ENCODE measurements around the gene BBS2. TPM values are rescaled to one million over a fixed set of nuclear protein-coding genes. Genes with fewer than 3 reads are reported as not detected.

BBS2 gene
- polyA plus RNA-seq, 1 donor from 2014 or later: 197 TPM

DNA sequence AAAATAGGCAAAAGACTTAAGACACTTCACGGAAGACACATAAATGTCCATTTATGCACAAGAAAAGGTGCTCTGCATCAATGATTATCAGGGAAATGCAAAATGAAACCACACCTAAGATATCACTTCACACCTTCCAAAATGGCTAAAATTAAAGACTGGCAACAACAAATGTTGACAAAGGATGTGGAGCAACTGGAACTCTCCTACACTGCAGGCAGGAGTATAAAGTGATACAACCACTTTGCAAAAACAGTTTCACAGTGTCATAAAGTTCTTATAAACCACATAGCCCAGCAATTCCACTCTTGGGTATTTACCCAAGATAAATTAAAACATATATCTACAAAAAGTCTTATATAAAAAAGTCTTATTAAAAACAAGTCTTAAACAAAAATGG lies 7.8 kb downstream of the BBS2 start:
- Histone ChIP-seq H3K9me3 (ENCODE audit: low read length) (no peaks in the 10 kb centered on the region), H3K27ac (ENCODE audit: low read length) (no peak overlapping the region), H4K20me1 (ENCODE audit: insufficient read depth) (no peaks in the 10 kb centered on the region), H2AFZ (ENCODE audit: low read depth, low read length) (no peak overlapping the region), H3F3A (ENCODE audit: insufficient read depth, low read length, poor library complexity, severe bottlenecking) (no peaks in the 10 kb centered on the region), H3K36me3 (ENCODE audit: insufficient read depth, low read length) (peaks cover 16% of the 10 kb centered on the region), H3K27me3 (ENCODE audit: insufficient read depth, low read depth, low read length) (no peaks in the 10 kb centered on the region), H3K9me2 (ENCODE audit: insufficient read depth, low read length) (no peaks in the 10 kb centered on the region), H3K4me2 (ENCODE audit: low read length) (no peak overlapping the region), H3K9ac (ENCODE audit: low read length) (no peak overlapping the region), H3K79me2 (replicated peaks; ENCODE audit: insufficient read depth, low read length) (peaks cover 8% of the 10 kb centered on the region), H3K4me3 (ENCODE audit: low read length) (no peak overlapping the region)
- TF ChIP-seq RAD21 (conservative IDR thresholded peaks at IDR 0.05) (no peak), EZH2 (IDR thresholded peaks at IDR 0.05; ENCODE audit: borderline replicate concordance, insufficient read depth, low read length, poor library complexity, severe bottlenecking) (no peak), MXI1 (conservative IDR thresholded peaks at IDR 0.05; ENCODE audit: poor library complexity, severe bottlenecking) (no peak), SMC3 (conservative IDR thresholded peaks at IDR 0.05; ENCODE audit: poor library complexity) (no peak), POLR2AphosphoS5 (IDR thresholded peaks at IDR 0.05) (no peak)
- TF ChIP-seq, protein P1, sequence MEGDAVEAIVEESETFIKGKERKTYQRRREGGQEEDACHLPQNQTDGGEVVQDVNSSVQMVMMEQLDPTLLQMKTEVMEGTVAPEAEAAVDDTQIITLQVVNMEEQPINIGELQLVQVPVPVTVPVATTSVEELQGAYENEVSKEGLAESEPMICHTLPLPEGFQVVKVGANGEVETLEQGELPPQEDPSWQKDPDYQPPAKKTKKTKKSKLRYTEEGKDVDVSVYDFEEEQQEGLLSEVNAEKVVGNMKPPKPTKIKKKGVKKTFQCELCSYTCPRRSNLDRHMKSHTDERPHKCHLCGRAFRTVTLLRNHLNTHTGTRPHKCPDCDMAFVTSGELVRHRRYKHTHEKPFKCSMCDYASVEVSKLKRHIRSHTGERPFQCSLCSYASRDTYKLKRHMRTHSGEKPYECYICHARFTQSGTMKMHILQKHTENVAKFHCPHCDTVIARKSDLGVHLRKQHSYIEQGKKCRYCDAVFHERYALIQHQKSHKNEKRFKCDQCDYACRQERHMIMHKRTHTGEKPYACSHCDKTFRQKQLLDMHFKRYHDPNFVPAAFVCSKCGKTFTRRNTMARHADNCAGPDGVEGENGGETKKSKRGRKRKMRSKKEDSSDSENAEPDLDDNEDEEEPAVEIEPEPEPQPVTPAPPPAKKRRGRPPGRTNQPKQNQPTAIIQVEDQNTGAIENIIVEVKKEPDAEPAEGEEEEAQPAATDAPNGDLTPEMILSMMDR (IDR thresholded peaks at IDR 0.05; ENCODE audit: poor library complexity, severe bottlenecking): no peak
- TF ChIP-seq, protein P2, sequence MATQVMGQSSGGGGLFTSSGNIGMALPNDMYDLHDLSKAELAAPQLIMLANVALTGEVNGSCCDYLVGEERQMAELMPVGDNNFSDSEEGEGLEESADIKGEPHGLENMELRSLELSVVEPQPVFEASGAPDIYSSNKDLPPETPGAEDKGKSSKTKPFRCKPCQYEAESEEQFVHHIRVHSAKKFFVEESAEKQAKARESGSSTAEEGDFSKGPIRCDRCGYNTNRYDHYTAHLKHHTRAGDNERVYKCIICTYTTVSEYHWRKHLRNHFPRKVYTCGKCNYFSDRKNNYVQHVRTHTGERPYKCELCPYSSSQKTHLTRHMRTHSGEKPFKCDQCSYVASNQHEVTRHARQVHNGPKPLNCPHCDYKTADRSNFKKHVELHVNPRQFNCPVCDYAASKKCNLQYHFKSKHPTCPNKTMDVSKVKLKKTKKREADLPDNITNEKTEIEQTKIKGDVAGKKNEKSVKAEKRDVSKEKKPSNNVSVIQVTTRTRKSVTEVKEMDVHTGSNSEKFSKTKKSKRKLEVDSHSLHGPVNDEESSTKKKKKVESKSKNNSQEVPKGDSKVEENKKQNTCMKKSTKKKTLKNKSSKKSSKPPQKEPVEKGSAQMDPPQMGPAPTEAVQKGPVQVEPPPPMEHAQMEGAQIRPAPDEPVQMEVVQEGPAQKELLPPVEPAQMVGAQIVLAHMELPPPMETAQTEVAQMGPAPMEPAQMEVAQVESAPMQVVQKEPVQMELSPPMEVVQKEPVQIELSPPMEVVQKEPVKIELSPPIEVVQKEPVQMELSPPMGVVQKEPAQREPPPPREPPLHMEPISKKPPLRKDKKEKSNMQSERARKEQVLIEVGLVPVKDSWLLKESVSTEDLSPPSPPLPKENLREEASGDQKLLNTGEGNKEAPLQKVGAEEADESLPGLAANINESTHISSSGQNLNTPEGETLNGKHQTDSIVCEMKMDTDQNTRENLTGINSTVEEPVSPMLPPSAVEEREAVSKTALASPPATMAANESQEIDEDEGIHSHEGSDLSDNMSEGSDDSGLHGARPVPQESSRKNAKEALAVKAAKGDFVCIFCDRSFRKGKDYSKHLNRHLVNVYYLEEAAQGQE (IDR thresholded peaks at IDR 0.05; ENCODE audit: borderline replicate concordance): no peak

DNA sequence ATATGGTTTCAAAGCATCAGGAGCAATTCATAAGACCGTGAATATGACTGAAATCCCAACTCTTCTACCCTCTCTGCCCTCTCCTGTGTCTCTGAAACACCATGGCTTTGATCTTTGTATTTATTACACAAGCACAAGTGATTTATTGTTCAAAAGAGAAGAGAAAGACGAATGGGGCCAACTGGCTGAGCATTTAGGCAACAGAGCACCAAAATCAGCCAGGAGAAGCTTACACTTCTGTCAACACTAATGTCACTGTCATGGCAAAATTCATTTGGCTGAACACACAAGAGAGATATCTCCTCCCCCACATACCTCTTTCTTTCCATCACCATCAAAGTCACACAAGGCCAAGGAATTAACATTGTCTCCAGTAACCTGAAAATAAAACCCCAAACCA lies 9.3 kb downstream of the BBS2 start:
- no peak overlapping the region for H2AFZ ChIP-seq (ENCODE audit: low read depth, low read length)
- no peaks in the 10 kb centered on the region for H3K27me3 ChIP-seq (ENCODE audit: insufficient read depth, low read depth, low read length)
- H3F3A ChIP-seq (ENCODE audit: insufficient read depth, low read length, poor library complexity, severe bottlenecking): no peaks in the 10 kb centered on the region
- H3K9me3 ChIP-seq (ENCODE audit: low read length): no peaks in the 10 kb centered on the region
- no peaks in the 10 kb centered on the region for H3K9me2 ChIP-seq (ENCODE audit: insufficient read depth, low read length)
- no peak overlapping the region for H3K4me3 ChIP-seq (ENCODE audit: low read length)
- H3K9ac ChIP-seq (ENCODE audit: low read length): no peak overlapping the region
- TF ChIP-seq MXI1 (conservative IDR thresholded peaks at IDR 0.05; ENCODE audit: poor library complexity, severe bottlenecking) (no peak), TAF1 (IDR thresholded peaks at IDR 0.05; ENCODE audit: low read depth) (no peak), POLR2AphosphoS5 (IDR thresholded peaks at IDR 0.05) (no peak), EP300 (conservative IDR thresholded peaks at IDR 0.05; ENCODE audit: poor library complexity, severe bottlenecking) (no peak), SMC3 (conservative IDR thresholded peaks at IDR 0.05; ENCODE audit: poor library complexity) (no peak), EZH2 (IDR thresholded peaks at IDR 0.05; ENCODE audit: borderline replicate concordance, insufficient read depth, low read length, poor library complexity, severe bottlenecking) (no peak), RAD21 (conservative IDR thresholded peaks at IDR 0.05) (no peak)
- TF ChIP-seq, protein P2 (IDR thresholded peaks at IDR 0.05; ENCODE audit: borderline replicate concordance): no peak
- TF ChIP-seq, protein P1 (IDR thresholded peaks at IDR 0.05; ENCODE audit: poor library complexity, severe bottlenecking): no peak
- H3K79me2 ChIP-seq (replicated peaks; ENCODE audit: insufficient read depth, low read length): peaks cover 8% of the 10 kb centered on the region
- H3K27ac ChIP-seq (ENCODE audit: low read length): no peak overlapping the region
- no peaks in the 10 kb centered on the region for H4K20me1 ChIP-seq (ENCODE audit: insufficient read depth)
- H3K4me2 ChIP-seq (ENCODE audit: low read length): no peak overlapping the region
- H3K36me3 ChIP-seq (ENCODE audit: insufficient read depth, low read length): peaks cover 23% of the 10 kb centered on the region
